ENCODE results near the gene AHCYL2. TPM values are rescaled to one million over a fixed set of nuclear protein-coding genes. Genes with fewer than 3 reads are reported as not detected.
A peak's percentile ranks its signal among the peaks of the same experiment; 100 is the strongest.

AHCYL2 gene
- total and polyA plus RNA-seq, 7 donors, result 4.4 to 39.2 (median 24.8) TPM

GRCh38 chr7:129187681-129188371 lies 37.0 kb upstream of the AHCYL2 start:
- TF ChIP-seq CTCF (IDR thresholded peaks at IDR 0.05), result no peak
- DNase-seq, result no peak
- peak overlapping the region; percentile 82 for H3K4me3 ChIP-seq
- intact Hi-C loops (cut with DNase I), result no loop called here
- 24 to 35% (median 26%) methylated on average over 14 of the region's 14 CpGs for WGBS, 3 donors
- no peaks in the 10 kb centered on the region for H3K27me3 ChIP-seq (ENCODE audit: insufficient read depth in 3 of 3, low read length in 2 of 3)
- H3K27ac ChIP-seq, result no peak overlapping the region
- no peak for ATAC-seq
- no peaks in the 10 kb centered on the region for H3K9me3 ChIP-seq
- H3K36me3 ChIP-seq (ENCODE audit: insufficient read depth in 1 of 2, low read depth in 1 of 2), result no peaks in the 10 kb centered on the region
- peaks cover 11% of the 10 kb centered on the region for H3K4me1 ChIP-seq

GRCh38 chr7:129188372-129188891 lies 36.4 kb upstream of the AHCYL2 start, which contains the start of gene SMO:
TSS of gene SMO (plus strand) at chr7:129188633. CDS start at chr7:129189152, 519 bp downstream.
- Histone ChIP-seq H3K36me3 (ENCODE audit: insufficient read depth in 1 of 2, low read depth in 1 of 2) (no peaks in the 10 kb centered on the region), H3K27ac (no peak within 1 kb of the TSS), H3K4me1 (peaks cover 11% of the 10 kb centered on the region), H3K9me3 (no peaks in the 10 kb centered on the region), H3K27me3 (ENCODE audit: insufficient read depth in 3 of 3, low read length in 2 of 3) (no peaks in the 10 kb centered on the region), H3K4me3 (peak within 1 kb of the TSS; percentile 82)
- DNase-seq (peak; percentile 55 to 64), ATAC-seq (peak; percentile 54 to 85 (median 72))
- TF ChIP-seq CTCF (IDR thresholded peaks at IDR 0.05), result no peak
- WGBS, 3 donors, result 0 to 1% (median 1%) methylated on average over 29 to 48 of the region's 48 CpGs
- intact Hi-C loops (cut with DNase I), result no loop called here

GRCh38 chr7:129188892-129189660 lies 35.8 kb upstream of the AHCYL2 start:
- peak; percentile 70 to 83 (median 78) for ATAC-seq
- no peaks in the 10 kb centered on the region for H3K9me3 ChIP-seq
- intact Hi-C loops (cut with DNase I), result no loop called here
- WGBS, 3 donors, result 1 to 2% (median 1%) methylated on average over 43 to 83 of the region's 83 CpGs
- TF ChIP-seq CTCF (IDR thresholded peaks at IDR 0.05), result no peak
- peak overlapping the region; percentile 82 for H3K4me3 ChIP-seq
- no peaks in the 10 kb centered on the region for H3K27me3 ChIP-seq (ENCODE audit: insufficient read depth in 3 of 3, low read length in 2 of 3)
- DNase-seq, result peak in 1 of 2 donors; percentile 67
- no peaks in the 10 kb centered on the region for H3K36me3 ChIP-seq (ENCODE audit: insufficient read depth in 1 of 2, low read depth in 1 of 2)
- H3K27ac ChIP-seq, result no peak overlapping the region
- peaks cover 11% of the 10 kb centered on the region for H3K4me1 ChIP-seq

- no peak overlapping the region for H3K27ac ChIP-seq
- ATAC-seq, result peak in 1 of 4 donors; percentile 9
- 42 to 53% (median 45%) methylated on average over 13 of the region's 13 CpGs for WGBS, 3 donors
Measured at GRCh38 chr7:129189661-129190310, 35.0 kb upstream of the AHCYL2 start.

More at GRCh38 chr7:129189661-129190310, 35.0 kb upstream of the AHCYL2 start:
- peaks cover 11% of the 10 kb centered on the region for H3K4me1 ChIP-seq
- no peaks in the 10 kb centered on the region for H3K9me3 ChIP-seq
- no peaks in the 10 kb centered on the region for H3K27me3 ChIP-seq (ENCODE audit: insufficient read depth in 3 of 3, low read length in 2 of 3)
- H3K4me3 ChIP-seq, result peak overlapping the region; percentile 82
- intact Hi-C loops (cut with DNase I), result no loop called here
- H3K36me3 ChIP-seq (ENCODE audit: insufficient read depth in 1 of 2, low read depth in 1 of 2), result no peaks in the 10 kb centered on the region
- no peak for DNase-seq
- TF ChIP-seq CTCF (IDR thresholded peaks at IDR 0.05), result no peak
